ENCODE data around the gene XG. TPM values are rescaled to one million over a fixed set of nuclear protein-coding genes. Genes with fewer than 3 reads are reported as not detected.
"Not testable (repeated sequence)": the region's sequence is repeated elsewhere in the genome, so short reads cannot be mapped to it uniquely, and the experiment has no call there.

XG gene
- total RNA-seq, 2 experiments from 2014 or later, result not detected

DNA sequence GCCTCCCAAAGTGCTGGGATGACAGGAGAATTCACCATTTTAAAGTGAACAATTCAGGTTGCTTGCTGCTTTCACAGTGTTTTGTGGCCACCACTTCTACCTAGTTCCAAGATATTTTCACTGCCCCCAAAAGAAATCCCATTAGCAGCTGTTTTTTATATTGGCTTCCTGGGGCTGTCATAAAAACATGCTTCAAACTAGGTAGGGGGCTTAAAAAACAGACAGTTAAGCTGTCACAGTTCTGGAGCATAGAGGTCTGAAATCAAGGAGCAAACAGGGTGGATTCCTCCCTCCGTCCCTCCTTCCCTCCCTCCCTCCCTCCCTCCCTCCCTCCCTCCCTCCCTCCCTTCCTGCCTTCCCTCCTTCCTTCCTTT is 3.0 kb upstream of the XG start:
- CTCF ChIA-PET, result no interaction called here
- Mint-ChIP-seq H3K9me3 (no peaks in the 10 kb centered on the region), H3K4me1 (no peaks in the 10 kb centered on the region), H3K4me3 (no peak overlapping the region), H3K27me3 (peaks cover 6% of the 10 kb centered on the region), H3K36me3 (ENCODE audit: low read depth) (peaks cover 1% of the 10 kb centered on the region), H3K27ac (no peak overlapping the region)
- DNase-seq, result no peak
- POLR2A ChIA-PET, result no interaction called here

- ChIA-PET POLR2A (no interaction called here), CTCF (no interaction called here)
- no peak overlapping the region for H3K27ac Mint-ChIP-seq
- H3K9me3 Mint-ChIP-seq, result no peaks in the 10 kb centered on the region
- peaks cover 7% of the 10 kb centered on the region for H3K27me3 Mint-ChIP-seq
- no peaks in the 10 kb centered on the region for H3K36me3 Mint-ChIP-seq (ENCODE audit: low read depth)
- no peaks in the 10 kb centered on the region for H3K4me1 Mint-ChIP-seq
- H3K4me3 Mint-ChIP-seq, result no peak overlapping the region
- DNase-seq, result no peak
Measured at GRCh38 chrX:2751291-2751690, 549 bp upstream of the XG start.

DNA sequence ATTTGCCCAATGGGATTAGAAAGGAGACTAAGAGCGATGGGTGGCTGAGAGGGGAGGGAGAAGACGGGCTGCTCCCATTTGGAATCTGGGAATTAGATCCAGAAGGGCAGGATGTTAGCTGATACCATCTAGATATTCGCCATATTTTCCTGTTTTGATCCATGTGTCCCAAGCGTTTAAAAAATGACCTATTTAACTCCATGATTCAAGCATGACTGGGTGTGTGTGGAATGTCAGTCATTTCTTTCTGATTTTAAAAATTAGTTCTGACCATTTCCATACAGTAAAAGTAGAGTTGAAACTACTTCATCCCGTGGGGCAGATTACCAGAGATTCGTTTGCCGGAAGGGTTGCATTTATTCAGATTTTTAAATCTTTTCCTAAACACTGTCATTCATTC is 601 bp downstream of the XG start:
- H3K36me3 Mint-ChIP-seq (ENCODE audit: low read depth); CTCF ChIA-PET; H3K27ac Mint-ChIP-seq; POLR2A ChIA-PET; H3K4me1 Mint-ChIP-seq; H3K27me3 Mint-ChIP-seq; DNase-seq; H3K4me3 Mint-ChIP-seq; H3K9me3 Mint-ChIP-seq: not testable (repeated sequence)

GRCh38 chrX:2755163-2755715 is 3.4 kb downstream of the XG start:
- H3K4me3 Mint-ChIP-seq; H3K27me3 Mint-ChIP-seq; CTCF ChIA-PET; H3K4me1 Mint-ChIP-seq; H3K9me3 Mint-ChIP-seq; H3K36me3 Mint-ChIP-seq (ENCODE audit: low read depth); H3K27ac Mint-ChIP-seq; POLR2A ChIA-PET; DNase-seq: not testable (repeated sequence)

GRCh38 chrX:2756548-2756947 is 4.7 kb downstream of the XG start:
- Mint-ChIP-seq H3K4me1 (no peaks in the 10 kb centered on the region), H3K36me3 (ENCODE audit: low read depth) (no peaks in the 10 kb centered on the region), H3K27me3 (peaks cover 10% of the 10 kb centered on the region), H3K9me3 (no peaks in the 10 kb centered on the region), H3K27ac (no peak overlapping the region), H3K4me3 (no peak overlapping the region)
- POLR2A ChIA-PET, result no interaction called here
- CTCF ChIA-PET, result no interaction called here
- DNase-seq, result no peak

GRCh38 chrX:2761246-2761645 is 9.4 kb downstream of the XG start:
- Mint-ChIP-seq H3K36me3 (ENCODE audit: low read depth) (no peaks in the 10 kb centered on the region), H3K4me1 (no peaks in the 10 kb centered on the region), H3K27me3 (peaks cover 2% of the 10 kb centered on the region), H3K9me3 (no peaks in the 10 kb centered on the region), H3K4me3 (no peak overlapping the region), H3K27ac (no peak overlapping the region)
- CTCF ChIA-PET, result no interaction called here
- POLR2A ChIA-PET, result no interaction called here
- no peak for DNase-seq

- H3K4me1 Mint-ChIP-seq; DNase-seq; POLR2A ChIA-PET; H3K27ac Mint-ChIP-seq; H3K4me3 Mint-ChIP-seq; CTCF ChIA-PET; H3K9me3 Mint-ChIP-seq; H3K36me3 Mint-ChIP-seq (ENCODE audit: low read depth); H3K27me3 Mint-ChIP-seq: not testable (repeated sequence)
Measured at GRCh38 chrX:2762671-2763070, 10.8 kb downstream of the XG start.

GRCh38 chrX:2764766-2765548 is 13.1 kb downstream of the XG start:
- H3K9me3 Mint-ChIP-seq; H3K4me1 Mint-ChIP-seq; H3K27ac Mint-ChIP-seq; H3K36me3 Mint-ChIP-seq (ENCODE audit: low read depth); POLR2A ChIA-PET; DNase-seq; H3K27me3 Mint-ChIP-seq; CTCF ChIA-PET; H3K4me3 Mint-ChIP-seq: not testable (repeated sequence)

DNA sequence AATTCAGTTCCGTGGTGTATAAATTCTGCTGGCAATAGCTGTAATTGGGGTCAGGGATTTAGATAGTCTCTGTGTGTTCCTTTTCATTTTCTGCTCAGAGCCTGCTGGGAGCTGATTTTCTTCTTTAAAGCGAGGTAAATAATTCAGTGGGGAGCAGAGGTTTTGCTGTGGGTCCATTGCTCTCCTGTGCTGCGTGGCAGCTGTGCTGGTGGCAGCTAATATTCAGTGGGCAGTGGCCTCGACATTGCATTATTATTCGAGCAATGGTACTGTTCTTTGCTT is 13.7 kb downstream of the XG start:
- DNase-seq, result no peak
- H3K36me3 Mint-ChIP-seq (ENCODE audit: low read depth), result no peaks in the 10 kb centered on the region
- no peak overlapping the region for H3K4me3 Mint-ChIP-seq
- ChIA-PET CTCF (no interaction called here), POLR2A (no interaction called here)
- H3K27ac Mint-ChIP-seq, result no peak overlapping the region
- H3K4me1 Mint-ChIP-seq, result no peaks in the 10 kb centered on the region
- H3K9me3 Mint-ChIP-seq, result peaks cover 3% of the 10 kb centered on the region
- no peaks in the 10 kb centered on the region for H3K27me3 Mint-ChIP-seq

DNA sequence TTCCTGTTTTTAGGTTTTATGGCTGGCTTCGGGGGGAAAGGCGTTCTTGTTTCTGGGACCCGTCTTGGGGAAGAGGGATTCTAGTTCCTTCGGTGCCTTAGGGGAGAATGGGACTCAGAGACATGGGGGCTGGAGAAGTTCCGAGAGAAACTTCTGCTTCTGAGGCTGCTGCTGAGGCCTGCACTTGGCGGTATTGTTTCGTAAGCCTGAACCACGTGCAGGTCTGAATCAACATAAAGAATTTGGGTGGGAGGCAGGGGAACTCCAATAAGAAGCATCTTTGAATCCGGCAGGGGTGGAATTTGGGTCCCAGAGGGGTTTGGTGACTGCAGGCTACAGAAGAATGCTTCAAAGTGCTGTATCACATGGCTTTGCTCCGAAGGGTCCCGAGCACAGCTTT is 15.1 kb downstream of the XG start:
- H3K4me3 Mint-ChIP-seq, result no peak overlapping the region

GRCh38 chrX:2767631-2768455 is 16.0 kb downstream of the XG start:
- CTCF ChIA-PET, result no interaction called here

More for the DNA sequence above, 15.1 kb downstream of the XG start:
- Mint-ChIP-seq H3K4me1 (no peaks in the 10 kb centered on the region), H3K27me3 (no peaks in the 10 kb centered on the region), H3K36me3 (ENCODE audit: low read depth) (no peaks in the 10 kb centered on the region), H3K27ac (no peak overlapping the region), H3K9me3 (peaks cover 7% of the 10 kb centered on the region)
- ChIA-PET POLR2A (no interaction called here), CTCF (no interaction called here)
- no peak for DNase-seq

DNA sequence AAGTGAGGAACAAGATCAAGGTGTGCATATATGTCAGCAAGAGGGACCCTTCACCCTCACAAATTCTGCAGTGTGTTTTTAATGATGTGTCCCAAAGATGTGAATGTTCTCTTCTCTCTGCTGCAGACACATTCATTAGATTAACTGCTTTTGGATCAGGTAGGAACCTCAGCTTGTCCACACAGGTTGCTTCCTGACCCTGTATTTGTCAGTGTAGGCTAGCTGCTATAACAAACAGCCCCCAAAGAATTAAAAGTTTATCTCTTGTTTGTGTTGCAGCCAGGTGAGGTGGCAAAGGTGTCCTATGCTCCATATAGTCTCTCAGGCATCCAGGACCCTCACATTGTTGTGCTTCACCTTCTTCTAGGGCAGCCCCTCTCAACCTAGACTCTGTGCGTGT is 17.8 kb downstream of the XG start:
- Mint-ChIP-seq H3K9me3 (peaks cover 11% of the 10 kb centered on the region), H3K4me3 (no peak overlapping the region), H3K4me1 (no peaks in the 10 kb centered on the region), H3K36me3 (ENCODE audit: low read depth) (no peaks in the 10 kb centered on the region), H3K27ac (no peak overlapping the region), H3K27me3 (no peaks in the 10 kb centered on the region)
- no peak for DNase-seq
- ChIA-PET POLR2A (no interaction called here), CTCF (no interaction called here)

More at GRCh38 chrX:2767631-2768455, 16.0 kb downstream of the XG start:
- no peak overlapping the region for H3K4me3 Mint-ChIP-seq
- no peaks in the 10 kb centered on the region for H3K27me3 Mint-ChIP-seq
- POLR2A ChIA-PET, result no interaction called here
- no peak overlapping the region for H3K27ac Mint-ChIP-seq
- H3K9me3 Mint-ChIP-seq, result peaks cover 7% of the 10 kb centered on the region
- H3K4me1 Mint-ChIP-seq, result no peaks in the 10 kb centered on the region
- DNase-seq, result no peak
- no peaks in the 10 kb centered on the region for H3K36me3 Mint-ChIP-seq (ENCODE audit: low read depth)

DNA sequence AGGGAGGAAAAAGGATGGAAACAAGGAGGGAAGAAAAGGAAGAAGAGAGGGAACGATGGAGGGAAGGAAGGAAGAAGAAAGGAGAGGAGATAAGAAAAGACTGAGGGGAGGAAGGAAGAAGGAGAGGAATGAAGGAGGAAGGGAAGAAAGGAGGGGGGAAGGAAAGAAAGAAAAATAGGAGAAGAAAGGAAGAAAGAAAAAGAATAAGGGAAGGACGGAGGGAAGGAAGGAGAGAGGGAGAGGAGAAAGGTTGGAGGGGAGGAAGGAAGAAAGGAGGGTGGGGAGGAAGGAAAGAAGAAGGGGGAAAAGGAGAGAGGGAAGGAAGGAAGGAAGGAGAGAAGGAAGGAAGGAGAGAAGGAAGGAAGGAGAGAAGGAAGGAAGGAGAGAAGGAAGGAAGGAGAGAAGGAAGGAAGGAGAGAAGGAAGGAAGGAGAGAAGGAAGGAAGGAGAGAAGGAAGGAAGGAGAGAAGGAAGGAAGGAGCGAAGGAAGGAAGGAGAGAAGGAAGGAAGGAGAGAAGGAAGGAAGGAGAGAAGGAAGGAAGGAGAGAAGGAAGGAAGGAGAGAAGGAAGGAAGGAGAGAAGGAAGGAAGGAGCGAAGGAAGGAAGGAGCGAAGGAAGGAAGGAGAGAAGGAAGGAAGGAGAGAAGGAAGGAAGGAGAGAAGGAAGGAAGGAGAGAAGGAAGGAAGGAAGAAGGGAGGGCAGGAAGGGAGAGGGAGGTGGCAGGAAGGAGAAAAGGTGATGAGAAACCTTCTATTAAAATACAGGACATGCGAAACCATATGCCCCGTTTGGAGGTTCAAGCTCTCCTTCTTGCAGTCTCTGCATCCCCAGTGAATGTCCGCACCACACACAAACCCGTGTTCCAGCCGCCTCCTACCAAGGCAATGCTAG is 21.6 kb downstream of the XG start:
- H3K36me3 Mint-ChIP-seq (ENCODE audit: low read depth); H3K4me1 Mint-ChIP-seq; H3K27me3 Mint-ChIP-seq; H3K27ac Mint-ChIP-seq; H3K4me3 Mint-ChIP-seq; DNase-seq; POLR2A ChIA-PET; CTCF ChIA-PET: not testable (repeated sequence)
- peaks cover 13% of the 10 kb centered on the region for H3K9me3 Mint-ChIP-seq

Data from activated CD4-positive, alpha-beta memory T cell treated with anti-CD3 and anti-CD28 coated beads, Interleukin-2, amount 10 ng/mL, durations not matched to agents 7 days and 5 days (primary cell).